NCI-H2227 (cell line): ENCODE data around the gene CPLANE1.
"Not testable (repeated sequence)": the region's sequence is repeated elsewhere in the genome, so short reads cannot be mapped to it uniquely, and the experiment has no call there.

Experiments used
- DNase-seq: peaks from one replicate; lab custom pipeline; 2025; ENCODE audit not compliant: unreplicated experiment; lab: John Stamatoyannopoulos, UW

CPLANE1 gene

GRCh38 chr5:37208883-37209797 is 40.0 kb downstream of the CPLANE1 start:
- no peak for DNase-seq

GRCh38 chr5:37207802-37208201 is 41.4 kb downstream of the CPLANE1 start:
- no peak for DNase-seq

GRCh38 chr5:37206736-37207135 is 42.4 kb downstream of the CPLANE1 start:
- no peak for DNase-seq

- DNase-seq = no peak
Measured at GRCh38 chr5:37198842-37199241, 50.3 kb downstream of the CPLANE1 start.

GRCh38 chr5:37198061-37198460 is 51.1 kb downstream of the CPLANE1 start:
- no peak for DNase-seq

GRCh38 chr5:37197340-37198050 is 51.7 kb downstream of the CPLANE1 start:
- DNase-seq = no peak

- no peak for DNase-seq
Measured at GRCh38 chr5:37190592-37190991, 58.6 kb downstream of the CPLANE1 start.

- no peak for DNase-seq
Measured at GRCh38 chr5:37189355-37189754, 59.8 kb downstream of the CPLANE1 start.

GRCh38 chr5:37187465-37187977 is 61.7 kb downstream of the CPLANE1 start:
- no peak for DNase-seq

- DNase-seq = no peak
Measured at GRCh38 chr5:37184748-37185364, 64.3 kb downstream of the CPLANE1 start.

GRCh38 chr5:37182667-37183066 is 66.5 kb downstream of the CPLANE1 start:
- no peak for DNase-seq

- DNase-seq = no peak
Measured at GRCh38 chr5:37174928-37175327, 74.2 kb downstream of the CPLANE1 start.

GRCh38 chr5:37172957-37173356 is 76.2 kb downstream of the CPLANE1 start:
- no peak for DNase-seq

GRCh38 chr5:37170856-37171255 is 78.3 kb downstream of the CPLANE1 start:
- no peak for DNase-seq

- DNase-seq = no peak
Measured at GRCh38 chr5:37166197-37166596, 83.0 kb downstream of the CPLANE1 start.

GRCh38 chr5:37165761-37166160 is 83.4 kb downstream of the CPLANE1 start:
- DNase-seq = no peak

- DNase-seq = no peak
Measured at GRCh38 chr5:37153661-37154060, 95.5 kb downstream of the CPLANE1 start.

- DNase-seq = no peak
Measured at GRCh38 chr5:37146896-37147295, 102.3 kb downstream of the CPLANE1 start.

- no peak for DNase-seq
Measured at GRCh38 chr5:37136694-37137093, 112.5 kb downstream of the CPLANE1 start.

GRCh38 chr5:37135312-37135711 is 113.9 kb downstream of the CPLANE1 start:
- DNase-seq = not testable (repeated sequence)

- DNase-seq = no peak
Measured at GRCh38 chr5:37133939-37134338, 115.2 kb downstream of the CPLANE1 start.

- no peak for DNase-seq
Measured at GRCh38 chr5:37132646-37133045, 116.5 kb downstream of the CPLANE1 start.
